Right ventricle myocardium inferior (tissue), 1 donor: ENCODE measurements around the gene SBF2. TPM values are rescaled to one million over a fixed set of nuclear protein-coding genes. Genes with fewer than 3 reads are reported as not detected.

ENCODE experiments used
- ATAC-seq: fragments of 200-7000 bp; cut with Tn5 transposase; one replicate; pipeline ENCODE4 v1.9.1; 2020; ENCODE audit warnings: mild to moderate bottlenecking, moderate library complexity
- DNase-seq: peaks from one replicate; pipeline ENCODE4 v3.0.0; 2021; ENCODE audit errors: missing footprints
- intact Hi-C: fragments of 100-400 bp; cut with DNase I; formaldehyde crosslinking; loops from one replicate; pipeline ENCODE4 v1.11.0; 2022
- total RNA-seq: library from RNA; stranded (reverse); fragmentation: NEBNext Ultra II Directional; extraction: Animal tissue kit (Norgen Biotek cat#: 25700); gene quantifications from one replicate; pipeline ENCODE4 v1.2.1, GENCODE V29; 2021
- donor health status: DM: no; HTN: yes; CAD: no; lungs with severe emphysema.

SBF2 gene
- total RNA-seq, 1 donor from 2014 or later, result 16.7 TPM

- intact Hi-C loops, result no loop called here
- no peak for ATAC-seq
- no peak for DNase-seq
Observed at GRCh38 chr11:9797300-9797699, 496.7 kb downstream of the SBF2 start.

DNA sequence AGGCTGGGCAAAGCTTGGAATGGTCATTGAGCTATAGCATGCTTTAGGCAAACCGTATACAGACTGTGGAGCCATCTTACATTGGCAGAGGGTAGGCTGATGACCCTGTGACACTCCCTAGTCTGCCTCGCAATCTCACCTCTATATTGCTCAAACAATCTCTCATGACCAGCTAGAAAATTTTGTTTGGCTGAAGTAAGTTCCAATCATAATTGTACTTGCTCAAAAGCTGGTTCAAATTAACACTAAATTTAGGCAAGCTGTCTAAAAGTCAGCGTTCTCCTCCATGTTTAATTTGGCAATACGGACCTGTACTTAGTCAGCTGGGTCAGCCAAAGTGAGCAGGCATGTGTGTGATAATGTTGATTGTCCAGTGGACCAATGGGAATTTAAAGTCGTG lies 497.2 kb downstream of the SBF2 start:
- intact Hi-C loops, result no loop called here
- DNase-seq (no peak), ATAC-seq (peak; percentile 31)

- no peak for ATAC-seq
- intact Hi-C loops, result no loop called here
- no peak for DNase-seq
Observed at GRCh38 chr11:9796266-9796665, 497.8 kb downstream of the SBF2 start.

DNA sequence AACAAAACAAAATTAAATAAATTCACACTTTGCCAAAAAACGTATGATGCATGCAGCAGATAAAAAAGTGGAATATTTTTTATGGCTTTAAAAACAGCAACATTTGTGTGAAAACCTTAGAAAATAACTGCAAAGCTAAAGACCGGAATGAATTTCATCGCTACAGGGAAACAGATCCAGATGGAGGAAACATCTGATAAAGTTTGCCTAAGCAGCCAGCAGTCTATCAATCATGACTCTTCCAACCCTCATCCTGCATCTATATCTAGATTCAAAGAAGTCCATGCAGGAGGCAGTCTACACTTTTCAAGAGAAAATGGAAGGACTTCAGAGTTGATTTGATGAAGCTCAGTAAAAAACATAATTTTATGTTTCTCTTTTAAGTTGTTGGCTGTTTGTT lies 503.3 kb downstream of the SBF2 start:
- no peak for DNase-seq
- ATAC-seq, result no peak

DNA sequence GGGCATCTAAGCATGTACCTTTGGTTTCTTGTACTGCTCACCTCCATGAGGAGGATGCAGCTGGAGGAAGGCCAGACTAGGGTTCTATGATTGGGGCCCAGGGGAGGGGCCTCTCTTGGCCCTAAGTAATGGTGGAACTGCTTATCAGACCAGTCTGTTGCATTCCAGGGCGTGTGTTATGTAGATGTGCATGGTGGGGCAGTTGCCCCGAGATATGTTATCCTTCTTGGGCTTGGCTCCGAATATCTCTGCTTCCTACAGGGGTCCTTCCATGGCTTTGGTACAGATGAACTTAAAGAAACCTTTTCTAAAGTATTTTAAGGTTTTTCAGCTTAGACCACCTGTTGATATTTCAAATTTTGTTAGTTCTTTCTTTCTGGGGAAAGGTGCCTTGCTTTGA lies 504.1 kb downstream of the SBF2 start:
- ATAC-seq (no peak), DNase-seq (no peak)
- intact Hi-C loops, result no loop called here

More for the DNA sequence above, 503.3 kb downstream of the SBF2 start:
- intact Hi-C loops, result no loop called here

- no peak for DNase-seq
- ATAC-seq, result peak; percentile 34
- intact Hi-C loops, result no loop called here
Observed at GRCh38 chr11:9787981-9788521, 506.0 kb downstream of the SBF2 start.

GRCh38 chr11:9787260-9787659 lies 506.8 kb downstream of the SBF2 start:
- intact Hi-C loops, result no loop called here
- DNase-seq (no peak), ATAC-seq (no peak)

- DNase-seq, result no peak
- peak; percentile 76 for ATAC-seq
- intact Hi-C loops, result no loop called here
Observed at GRCh38 chr11:9784602-9785315, 509.3 kb downstream of the SBF2 start.

- no peak for ATAC-seq
- DNase-seq, result no peak
- intact Hi-C loops, result no loop called here
Observed at GRCh38 chr11:9783986-9784385, 510.0 kb downstream of the SBF2 start.

- DNase-seq, result no peak
- intact Hi-C loops, result no loop called here
Observed at GRCh38 chr11:9780929-9781328, 513.1 kb downstream of the SBF2 start.

GRCh38 chr11:9777525-9777924 lies 516.5 kb downstream of the SBF2 start:
- ATAC-seq (no peak), DNase-seq (no peak)
- intact Hi-C loops, result no loop called here

More at GRCh38 chr11:9780929-9781328, 513.1 kb downstream of the SBF2 start:
- no peak for ATAC-seq

DNA sequence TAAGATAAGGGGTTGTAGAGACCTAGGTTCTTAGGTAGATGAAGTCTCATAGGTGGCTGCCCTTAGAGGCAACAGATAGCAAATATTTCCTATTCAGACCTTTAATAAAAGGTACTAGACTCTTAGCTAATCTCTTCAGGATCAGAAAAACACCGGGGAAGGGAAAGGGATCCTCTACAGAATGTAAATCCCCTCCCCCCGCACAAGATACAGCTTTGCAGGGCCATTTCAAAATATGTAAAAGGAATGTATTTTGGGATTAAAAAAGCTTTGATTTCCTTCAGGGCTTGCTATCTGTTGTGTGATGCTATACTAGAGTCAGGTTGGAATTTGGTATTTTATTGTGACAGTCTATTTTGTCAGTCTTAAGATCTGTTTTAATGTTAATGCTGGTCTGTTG lies 517.0 kb downstream of the SBF2 start:
- intact Hi-C loops, result no loop called here
- no peak for DNase-seq
- no peak for ATAC-seq

DNA sequence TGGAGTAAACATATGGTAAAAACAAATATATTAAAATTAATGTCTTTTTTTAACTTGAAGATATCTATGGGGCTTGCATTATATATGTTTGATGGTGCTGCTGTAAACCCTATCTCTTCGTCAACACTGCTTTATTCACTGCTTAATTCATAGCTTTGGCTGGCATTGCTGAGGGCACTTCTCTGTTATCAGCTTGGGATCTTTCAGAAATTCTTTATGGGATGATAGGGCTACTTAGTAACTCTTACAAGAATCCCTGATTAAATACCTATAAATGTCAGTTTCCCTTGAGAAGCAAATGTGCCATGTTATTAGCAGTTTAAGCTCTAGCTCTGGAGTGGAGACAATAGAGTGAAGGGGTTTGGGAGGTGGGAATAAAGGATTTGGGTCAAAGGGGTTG lies 517.8 kb downstream of the SBF2 start:
- no peak for DNase-seq
- ATAC-seq, result no peak
- intact Hi-C loops, result no loop called here

DNA sequence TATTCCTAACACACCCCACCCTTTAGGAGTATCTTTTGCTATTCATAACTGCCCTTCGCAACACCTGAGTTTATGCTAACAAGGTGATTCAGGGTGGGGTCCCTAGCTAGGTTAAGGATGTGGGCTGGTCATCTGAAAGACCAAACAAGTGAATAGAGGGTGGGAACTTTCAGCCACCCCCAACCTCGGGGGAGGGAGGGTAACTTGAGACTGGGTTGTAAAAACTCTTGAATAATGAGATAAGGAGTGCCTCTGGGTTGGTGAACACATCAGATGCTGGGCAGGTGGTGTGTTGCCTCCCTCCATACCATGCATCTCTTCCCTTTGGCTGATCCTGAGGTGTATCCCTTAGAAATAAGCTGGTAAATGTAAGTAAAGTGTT lies 518.6 kb downstream of the SBF2 start:
- DNase-seq (no peak), ATAC-seq (no peak)
- intact Hi-C loops, result no loop called here

DNA sequence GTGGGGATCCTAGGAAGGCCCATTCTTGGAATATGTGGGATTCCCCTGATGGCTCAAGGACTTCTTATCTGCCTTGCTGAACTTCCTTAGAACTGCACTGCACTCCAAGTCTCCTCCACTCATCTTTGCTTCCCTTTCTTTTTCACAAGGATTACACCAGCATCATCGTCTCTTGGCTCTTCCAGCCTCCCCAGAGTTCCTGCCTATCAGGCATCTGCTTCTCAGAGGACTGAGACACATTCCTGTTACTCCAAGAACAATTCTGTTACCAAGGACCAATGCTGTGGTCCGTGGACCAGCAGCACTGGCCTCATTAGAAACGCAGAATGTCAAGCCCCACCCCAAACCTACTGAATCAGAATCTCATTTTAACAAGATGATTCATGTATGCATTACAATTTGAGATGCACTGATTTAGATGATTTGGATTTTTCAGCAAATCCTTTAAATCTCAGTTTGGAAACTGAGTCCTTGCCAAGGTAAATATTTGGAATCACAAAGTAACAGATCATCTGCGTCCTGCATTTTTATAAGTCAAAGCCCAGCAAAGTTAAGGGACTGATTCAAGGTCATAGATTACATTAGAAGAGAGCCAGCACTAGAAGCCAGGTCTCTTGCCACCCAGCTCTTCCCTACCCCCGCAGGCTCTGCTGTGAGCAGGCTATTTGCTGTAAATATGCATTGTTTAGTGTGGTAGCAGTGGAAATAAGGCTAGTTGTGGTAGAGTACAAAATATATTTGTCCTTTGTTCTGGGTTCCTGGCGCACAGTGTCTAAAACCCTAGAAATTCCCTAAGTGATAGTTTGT lies 519.2 kb downstream of the SBF2 start:
- intact Hi-C loops, result no loop called here
- DNase-seq (no peak), ATAC-seq (peak; percentile 66)

DNA sequence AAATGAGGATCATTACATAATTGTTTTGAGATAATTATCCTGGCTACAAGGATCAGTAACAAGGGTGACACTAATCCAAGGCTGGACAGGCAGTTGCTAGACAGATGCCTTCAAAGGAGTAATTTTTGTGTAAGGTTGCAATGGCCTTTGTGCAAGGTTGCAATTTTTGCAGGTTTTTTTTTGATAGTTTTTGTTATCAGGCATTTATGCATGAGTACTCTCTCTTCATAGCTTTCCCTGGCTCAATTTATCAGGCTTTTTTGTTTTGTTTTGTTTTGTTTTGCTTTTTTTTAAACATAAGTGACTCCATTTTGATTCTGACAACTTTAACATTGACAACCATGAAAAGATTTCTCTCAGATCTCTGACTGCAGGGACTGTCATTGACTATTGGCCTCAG lies 519.9 kb downstream of the SBF2 start:
- no peak for DNase-seq
- intact Hi-C loops, result no loop called here
- ATAC-seq, result no peak

GRCh38 chr11:9773524-9773923 lies 520.5 kb downstream of the SBF2 start:
- no peak for DNase-seq
- intact Hi-C loops, result no loop called here
- ATAC-seq, result no peak

DNA sequence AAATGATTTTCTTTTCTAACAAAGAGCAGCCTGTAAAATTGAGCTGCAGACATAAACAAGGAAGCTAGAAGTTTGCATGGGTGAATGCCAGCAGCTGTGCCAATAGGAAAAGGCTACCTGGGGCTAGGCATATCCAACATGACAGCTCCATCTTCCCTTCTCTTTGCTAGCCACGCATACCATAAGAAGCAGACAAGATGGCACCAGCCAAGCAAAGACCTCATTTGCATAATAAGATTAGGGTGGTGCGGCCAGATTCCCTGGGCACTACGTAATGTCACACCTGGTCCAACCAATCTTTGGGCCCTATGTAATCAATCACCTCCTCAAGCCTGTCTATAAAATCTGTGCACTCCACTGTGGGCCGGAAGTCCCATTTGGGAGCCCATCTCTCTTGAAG lies 521.8 kb downstream of the SBF2 start:
- intact Hi-C loops, result no loop called here
- ATAC-seq (no peak), DNase-seq (no peak)

GRCh38 chr11:9771071-9771511 lies 522.9 kb downstream of the SBF2 start:
- intact Hi-C loops, result no loop called here
- DNase-seq, result no peak
- ATAC-seq, result no peak

DNA sequence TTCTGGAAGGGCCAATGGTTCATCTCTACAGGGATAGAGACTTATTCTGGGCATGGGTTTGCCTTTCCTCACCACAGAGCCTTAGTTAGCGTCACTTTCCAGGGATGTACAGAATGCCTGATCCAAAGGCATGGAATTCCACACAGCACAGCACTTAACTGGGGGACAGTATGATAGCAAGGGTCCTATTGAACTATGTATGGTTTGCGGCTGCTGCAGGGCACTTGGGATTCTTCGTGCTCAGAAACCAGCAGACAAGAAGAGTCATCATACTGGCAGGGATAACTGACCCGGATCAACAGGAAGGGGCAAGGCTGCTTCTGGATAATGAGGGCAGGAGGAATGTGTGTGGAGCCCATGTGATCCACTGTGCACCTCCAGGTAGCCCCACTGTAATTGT lies 524.4 kb downstream of the SBF2 start:
- intact Hi-C loops, result no loop called here
- ATAC-seq, result no peak
- no peak for DNase-seq
